Adipose tissue (tissue), 3 donors: ENCODE data around the gene UGT1A10. TPM values are rescaled to one million over a fixed set of nuclear protein-coding genes. Genes with fewer than 3 reads are reported as not detected.
"Not testable (repeated sequence)": the region's sequence is repeated elsewhere in the genome, so short reads cannot be mapped to it uniquely, and the experiment has no call there.

ENCODE experiments used
- H3K27ac ChIP-seq: one replicate; pipeline ENCODE4 v1.5.1; 2013; ENCODE audit warnings: low read depth, low read length
- WGBS, 3 donors: extraction: QIAGEN DNeasy Blood & Tissue Kit; methylation state at CpG; one replicate each; pipeline ENCODE4 v1.1.7; 2013; 5-methylcytosine and 5-hydroxymethylcytosine counted together
- polyA plus RNA-seq, 3 donors: library from polyadenylated mRNA; stranded (reverse); fragments of 200-250 nt; gene quantifications; one replicate each; pipeline ENCODE4 v1.2.3, GENCODE V29; 2013
- donor health status: healthy with polysubstance abuse.
- donor health status: Bipolar disorder and iron deficiency.
- donor health status: healthy.

Gene UGT1A10
- polyA plus RNA-seq, 3 donors, result 0.59 TPM; not detected in 2

DNA sequence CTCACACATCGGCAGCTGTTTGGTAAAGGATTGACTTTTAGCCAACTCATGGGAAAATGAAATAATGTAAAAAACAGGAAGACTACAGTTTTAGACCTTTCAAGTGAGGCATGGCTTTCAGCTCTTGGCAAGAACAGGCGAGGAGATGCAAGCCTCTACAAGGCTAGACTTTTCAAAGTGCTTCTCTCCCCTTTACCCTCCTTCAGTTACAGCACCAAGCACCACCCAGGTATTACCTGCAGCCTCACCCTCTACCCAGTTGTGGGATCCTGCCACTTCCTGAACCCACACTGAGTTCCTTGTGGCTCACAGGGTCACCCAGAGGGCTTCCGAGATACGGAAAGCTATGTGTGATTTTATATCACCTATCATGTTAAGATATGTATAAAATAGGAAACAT is 14.7 kb downstream of the UGT1A10 start:
- 74 to 83% (median 81%) methylated on average over 4 of the region's 4 CpGs for WGBS, 3 donors
- no peak overlapping the region for H3K27ac ChIP-seq

DNA sequence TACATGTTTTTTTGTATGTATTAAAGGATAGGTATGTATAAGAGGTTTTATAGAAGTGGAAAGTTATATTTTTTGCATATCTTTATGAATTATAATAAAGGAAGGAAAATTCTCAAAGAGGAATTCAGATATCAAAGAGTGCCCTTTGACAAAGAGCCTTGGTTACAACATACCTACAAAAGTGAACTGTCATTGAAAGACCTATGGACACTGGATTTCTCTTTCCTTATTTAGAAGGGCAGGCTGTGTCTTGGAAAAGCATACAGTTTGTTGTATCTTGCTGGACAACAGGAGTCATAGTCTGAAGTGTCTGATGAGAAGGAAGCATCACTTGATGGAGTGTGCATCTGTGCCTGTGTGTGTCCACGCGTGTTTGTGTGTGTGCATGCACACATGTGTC is 15.2 kb downstream of the UGT1A10 start:
- 91 to 100% (median 92%) methylated on average over 2 of the region's 2 CpGs for WGBS, 3 donors
- H3K27ac ChIP-seq, result no peak overlapping the region

GRCh38 chr2:233654501-233654900 is 18.3 kb downstream of the UGT1A10 start:
- 60 to 64% (median 62%) methylated on average over 6 of the region's 6 CpGs for WGBS, 3 donors

GRCh38 chr2:233655043-233655442 is 18.8 kb downstream of the UGT1A10 start:
- no peak overlapping the region for H3K27ac ChIP-seq
- 23 to 52% (median 46%) methylated on average over 1 of the region's 1 CpG for WGBS, 3 donors

More at GRCh38 chr2:233654501-233654900, 18.3 kb downstream of the UGT1A10 start:
- H3K27ac ChIP-seq, result no peak overlapping the region

- not testable (repeated sequence) for H3K27ac ChIP-seq
- 93 to 96% (median 94%) methylated on average over 3 of the region's 3 CpGs for WGBS, 3 donors
These were observed 19.7 kb downstream of the UGT1A10 start for GRCh38 chr2:233655943-233656342.

DNA sequence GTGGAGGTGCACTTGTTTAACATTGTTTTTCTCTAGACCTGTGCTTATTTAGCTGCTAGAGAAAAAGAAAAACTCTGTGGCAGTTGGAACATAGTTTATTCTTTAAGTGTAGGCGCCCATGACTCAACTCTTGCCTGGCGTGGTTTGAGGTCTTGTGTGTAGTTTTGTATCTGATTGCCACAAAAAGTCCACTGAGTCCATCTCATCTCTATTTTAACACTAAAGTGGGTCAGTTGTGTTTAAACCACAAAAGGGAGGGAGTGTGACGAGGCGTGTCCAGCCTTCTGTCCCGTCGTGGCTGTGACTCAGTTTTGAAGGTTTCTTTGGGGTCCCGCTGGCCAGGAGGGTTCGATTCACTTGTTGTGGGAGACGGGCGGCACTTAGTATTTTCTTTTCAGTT is 20.2 kb downstream of the UGT1A10 start:
- WGBS, 3 donors, result 82 to 91% (median 86%) methylated on average over 10 of the region's 10 CpGs

DNA sequence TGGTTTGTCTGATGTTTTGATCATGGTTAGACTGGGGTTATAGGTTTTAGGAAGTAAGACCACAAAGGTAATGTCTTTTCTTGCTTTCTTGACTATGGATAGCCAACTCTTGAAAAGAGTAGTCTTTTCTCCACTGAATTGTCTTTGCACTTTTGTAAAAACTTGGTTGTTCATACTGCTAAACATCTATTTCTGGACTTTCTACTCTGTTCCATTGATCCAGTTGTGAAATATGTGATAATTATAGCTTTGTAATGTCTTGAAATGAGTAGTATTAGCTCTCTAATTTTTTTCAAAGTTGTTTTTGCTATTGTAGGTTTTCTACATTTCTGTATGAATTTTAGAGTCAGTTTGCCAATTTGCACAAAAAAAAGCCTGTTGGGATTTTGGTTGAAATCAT is 22.4 kb downstream of the UGT1A10 start:
- H3K27ac ChIP-seq, result no peak overlapping the region

More for the DNA sequence above, 20.2 kb downstream of the UGT1A10 start:
- H3K27ac ChIP-seq, result no peak overlapping the region

- no peak overlapping the region for H3K27ac ChIP-seq
- WGBS, 3 donors, result 28 to 45% (median 45%) methylated on average over 1 of the region's 1 CpG
These were observed 27.7 kb downstream of the UGT1A10 start for GRCh38 chr2:233663911-233664310.

- 62 to 90% (median 87%) methylated on average over 4 of the region's 4 CpGs for WGBS, 3 donors
These were observed 32.5 kb downstream of the UGT1A10 start for GRCh38 chr2:233668605-233669260.

GRCh38 chr2:233671290-233672161 is 35.3 kb downstream of the UGT1A10 start, which contains the start of gene UGT1A9:
Gene UGT1A9, plus strand, starts transcription at chr2:233671898. Its CDS starts 37 bp downstream, at chr2:233671935.
- 78 to 84% (median 82%) methylated on average over 5 of the region's 5 CpGs for WGBS, 3 donors
- no peak within 1 kb of the TSS for H3K27ac ChIP-seq

More at GRCh38 chr2:233668605-233669260, 32.5 kb downstream of the UGT1A10 start:
- H3K27ac ChIP-seq, result no peak overlapping the region

GRCh38 chr2:233672886-233673285 is 36.6 kb downstream of the UGT1A10 start:
- WGBS, 3 donors, result 61 to 88% (median 61%) methylated on average over 3 of the region's 3 CpGs
- H3K27ac ChIP-seq, result no peak overlapping the region

- no peak overlapping the region for H3K27ac ChIP-seq
These were observed 37.6 kb downstream of the UGT1A10 start for GRCh38 chr2:233673896-233674295.

GRCh38 chr2:233674314-233674713 is 38.1 kb downstream of the UGT1A10 start:
- 50 to 73% (median 52%) methylated on average over 1 of the region's 1 CpG for whole genome bisulfite sequencing, 3 donors
- no peak overlapping the region for H3K27ac ChIP-seq

DNA sequence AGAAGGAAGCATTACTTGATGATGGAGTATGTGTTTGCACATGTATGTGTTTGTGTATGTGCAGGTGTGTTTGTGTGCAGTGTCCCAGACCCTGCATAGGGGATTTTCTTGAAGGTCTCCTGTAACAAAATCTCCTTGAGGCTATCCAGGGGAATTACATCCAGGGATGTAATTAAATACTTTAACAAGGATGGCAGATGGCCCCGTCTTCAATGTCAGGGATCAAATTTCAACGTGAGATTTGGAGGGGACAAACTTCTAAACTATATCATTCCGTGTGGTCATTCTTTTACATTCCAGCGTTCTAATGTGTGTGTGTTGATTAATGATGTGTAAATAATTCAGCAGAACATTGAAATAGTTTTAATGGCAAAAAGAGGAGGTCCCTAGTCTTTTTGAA is 38.7 kb downstream of the UGT1A10 start:
- H3K27ac ChIP-seq, result no peak overlapping the region
- WGBS, 3 donors, result 16 to 51% (median 49%) methylated on average over 4 of the region's 4 CpGs

DNA sequence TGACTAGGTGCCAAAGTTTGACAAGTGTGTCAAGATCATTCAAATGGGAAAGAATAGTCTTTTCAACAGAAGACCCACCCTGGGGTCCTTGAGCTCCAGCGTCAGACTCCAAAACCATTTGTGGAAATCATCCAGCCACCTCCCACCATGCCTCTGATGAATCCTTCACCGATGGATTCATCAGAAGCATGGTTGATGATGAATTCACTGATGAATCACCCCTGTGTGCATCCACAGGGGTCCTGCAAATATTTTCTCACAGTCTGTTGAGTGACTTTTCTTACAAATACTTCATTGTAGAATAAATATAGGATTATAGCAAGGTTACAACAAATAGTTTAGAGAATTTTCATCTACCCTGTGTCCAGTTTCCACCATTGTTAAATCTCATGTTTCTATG is 39.8 kb downstream of the UGT1A10 start:
- WGBS, 3 donors, result 82 to 88% (median 87%) methylated on average over 2 of the region's 2 CpGs
- no peak overlapping the region for H3K27ac ChIP-seq

DNA sequence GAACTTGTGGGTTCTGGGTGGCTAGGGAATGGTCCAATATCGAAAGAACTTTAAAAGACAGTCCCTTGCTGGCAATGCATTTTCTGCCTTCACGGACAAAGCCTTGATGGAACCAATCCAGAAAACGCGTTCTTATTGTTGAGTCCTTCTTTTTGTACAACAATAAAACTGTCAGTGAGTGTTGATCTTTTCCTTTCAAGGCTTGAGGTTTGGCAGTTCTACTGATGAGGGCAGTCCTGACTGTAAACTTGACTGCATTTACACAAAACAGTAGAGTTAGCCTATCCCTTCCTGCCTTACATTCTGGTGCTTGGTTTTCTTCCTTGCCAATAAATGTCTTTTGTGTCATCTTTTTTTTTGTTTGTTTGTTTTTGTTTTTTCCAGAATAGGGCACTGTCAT is 42.9 kb downstream of the UGT1A10 start:
- 50 to 80% (median 74%) methylated on average over 4 of the region's 4 CpGs for WGBS, 3 donors
- no peak overlapping the region for H3K27ac ChIP-seq

GRCh38 chr2:233680361-233681045 is 44.3 kb downstream of the UGT1A10 start:
- H3K27ac ChIP-seq, result no peak overlapping the region
- WGBS, 3 donors, result 69 to 89% (median 84%) methylated on average over 4 of the region's 4 CpGs

DNA sequence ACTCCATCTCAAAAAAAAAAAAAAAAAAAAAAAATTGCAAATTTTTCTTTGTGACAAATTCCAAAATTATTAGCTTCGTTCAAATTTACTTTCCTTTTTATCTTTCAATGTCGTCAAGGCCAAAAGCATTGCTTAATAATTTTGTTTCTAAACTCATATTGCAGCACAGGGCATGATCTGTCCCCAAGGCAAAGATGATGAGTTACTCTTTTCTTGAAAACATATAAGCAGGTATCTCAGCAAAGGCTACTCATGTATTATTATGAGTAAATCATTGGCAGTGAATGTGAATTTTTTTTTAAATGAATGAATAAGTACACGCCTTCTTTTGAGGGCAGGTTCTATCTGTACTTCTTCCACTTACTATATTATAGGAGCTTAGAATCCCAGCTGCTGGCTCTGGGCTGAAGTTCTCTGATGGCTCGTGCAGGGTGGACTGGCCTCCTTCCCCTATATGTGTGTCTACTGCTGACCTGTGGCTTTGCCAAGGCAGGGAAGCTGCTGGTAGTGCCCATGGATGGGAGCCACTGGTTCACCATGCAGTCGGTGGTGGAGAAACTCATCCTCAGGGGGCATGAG is 45.4 kb downstream of the UGT1A10 start, which contains the start of gene UGT1A7:
UGT1A7 (plus strand) TSS at position 381 of the 579 bp plus-strand sequence; CDS start at position 418, 37 bp downstream.
- WGBS, 3 donors, result 56 to 73% (median 70%) methylated on average over 5 of the region's 5 CpGs
- H3K27ac ChIP-seq, result no peak within 1 kb of the TSS

- 53 to 80% (median 76%) methylated on average over 1 of the region's 1 CpG for WGBS, 3 donors
- no peak overlapping the region for H3K27ac ChIP-seq
These were observed 48.4 kb downstream of the UGT1A10 start for GRCh38 chr2:233684640-233685039.
